Measurements from ENCODE around the gene WASHC4. TPM values are rescaled to one million over a fixed set of nuclear protein-coding genes. Genes with fewer than 3 reads are reported as not detected.

Gene WASHC4
- polyA plus RNA-seq, 4 donors, result 11.7 to 65.2 (median 13.7) TPM

DNA sequence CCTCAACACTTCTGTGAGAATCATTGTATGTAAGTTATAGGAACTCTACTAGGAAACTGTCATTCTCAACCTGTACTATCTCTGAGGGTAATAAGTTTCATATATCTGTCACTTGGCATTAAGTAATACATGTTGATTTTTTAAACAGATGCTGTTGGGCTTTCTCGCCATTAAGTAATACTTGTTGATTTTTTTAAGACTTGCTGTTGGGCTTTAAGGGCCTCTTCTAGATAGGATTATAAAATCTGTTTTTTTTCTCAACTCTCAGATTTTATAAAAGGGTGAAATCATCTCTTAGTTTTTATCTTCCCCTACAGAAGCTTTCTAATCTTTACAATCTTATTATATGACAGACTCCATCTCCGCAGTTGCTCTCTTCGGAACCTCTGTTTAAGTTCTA, 5.6 kb downstream of the WASHC4 start:
- Histone ChIP-seq H3K9me3 (ENCODE audit: control insufficient read depth in 2 of 2, insufficient read depth in 1 of 2, low read depth in 1 of 2, low read length in 1 of 2) (no peaks in the 10 kb centered on the region), H3K4me1 (ENCODE audit: control insufficient read depth in 3 of 3, insufficient read depth in 2 of 3, low read depth in 1 of 3, low read length in 2 of 3) (peaks cover 0 to 6% (median 2%) of the 10 kb centered on the region in 3 donors), H3K4me3 (ENCODE audit: low read depth in 1 of 3, low read length in 3 of 3) (no peak overlapping the region), H3K27ac (ENCODE audit: low read depth in 1 of 3, low read length in 2 of 3) (no peak overlapping the region), H3K36me3 (ENCODE audit: control insufficient read depth in 3 of 3, insufficient read depth in 2 of 3, low read depth in 1 of 3, low read length in 3 of 3) (peaks cover under 1 to 3% (median 2%) of the 10 kb centered on the region in 3 donors), H3K27me3 (ENCODE audit: control insufficient read depth in 3 of 3, insufficient read depth in 3 of 3, low read length in 3 of 3) (no peaks in the 10 kb centered on the region)
- no peak for DNase-seq
- no peak for FAIRE-seq
- 86 to 96% (median 93%) methylated on average over 3 of the region's 3 CpGs for WGBS, 3 donors

DNA sequence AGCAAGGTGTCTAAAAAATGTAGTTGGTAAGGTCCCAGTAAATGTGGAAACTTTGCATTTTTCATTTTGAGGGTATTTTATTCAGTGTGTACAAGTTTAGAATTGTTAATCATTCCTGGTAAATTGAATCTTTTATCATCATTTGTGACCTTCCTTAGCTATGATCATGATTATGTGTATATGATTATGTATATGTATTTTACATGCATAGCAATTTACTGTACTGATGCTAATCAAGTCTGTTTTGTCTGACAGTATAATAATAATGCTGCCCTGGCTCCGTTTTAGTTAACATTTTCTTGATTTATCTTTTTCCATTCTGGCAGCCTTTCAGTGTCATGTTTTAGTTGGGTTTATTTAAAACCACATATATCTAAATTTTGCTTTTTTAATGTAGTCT, 9.4 kb downstream of the WASHC4 start:
- Histone ChIP-seq H3K27ac (ENCODE audit: low read depth in 1 of 3, low read length in 2 of 3) (no peak overlapping the region), H3K4me1 (ENCODE audit: control insufficient read depth in 3 of 3, insufficient read depth in 2 of 3, low read depth in 1 of 3, low read length in 2 of 3) (peaks cover 0 to 2% (median 0%) of the 10 kb centered on the region in 3 donors), H3K36me3 (ENCODE audit: control insufficient read depth in 3 of 3, insufficient read depth in 2 of 3, low read depth in 1 of 3, low read length in 3 of 3) (peaks cover 4 to 11% (median 9%) of the 10 kb centered on the region in 3 donors), H3K27me3 (ENCODE audit: control insufficient read depth in 3 of 3, insufficient read depth in 3 of 3, low read length in 3 of 3) (no peaks in the 10 kb centered on the region), H3K4me3 (ENCODE audit: low read depth in 1 of 3, low read length in 3 of 3) (no peak overlapping the region), H3K9me3 (ENCODE audit: control insufficient read depth in 2 of 2, insufficient read depth in 1 of 2, low read depth in 1 of 2, low read length in 1 of 2) (no peaks in the 10 kb centered on the region)
- DNase-seq (no peak), FAIRE-seq (no peak)
- WGBS, 3 donors, result 81 to 89% (median 84%) methylated on average over 1 of the region's 1 CpG

DNA sequence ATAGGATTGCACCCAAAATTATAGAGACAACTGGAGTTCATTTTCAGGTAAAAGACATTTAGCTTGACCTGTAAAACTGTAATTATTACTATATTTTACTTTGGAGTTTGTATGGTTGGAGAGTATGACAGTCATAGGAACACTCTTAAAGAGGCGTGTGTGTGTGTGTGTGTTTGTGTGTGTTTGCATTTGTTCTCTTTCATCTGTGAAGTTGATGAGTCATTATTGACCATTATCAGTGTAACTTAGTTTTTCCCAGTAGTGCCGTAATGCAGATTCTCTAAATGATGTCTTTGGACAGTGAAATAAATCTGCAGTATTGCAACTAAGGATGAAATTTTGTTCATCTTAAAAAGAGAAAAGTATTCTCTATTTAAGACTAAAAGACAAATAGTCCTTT, 13.0 kb downstream of the WASHC4 start:
- FAIRE-seq (no peak), DNase-seq (no peak)
- H3K4me3 ChIP-seq (ENCODE audit: low read depth in 1 of 3, low read length in 3 of 3), result no peak overlapping the region
- H3K27ac ChIP-seq (ENCODE audit: low read depth in 1 of 3, low read length in 2 of 3), result no peak overlapping the region
- H3K36me3 ChIP-seq (ENCODE audit: control insufficient read depth in 3 of 3, insufficient read depth in 2 of 3, low read depth in 1 of 3, low read length in 3 of 3), result peaks cover 11 to 24% (median 17%) of the 10 kb centered on the region in 3 donors
- H3K4me1 ChIP-seq (ENCODE audit: control insufficient read depth in 3 of 3, insufficient read depth in 2 of 3, low read depth in 1 of 3, low read length in 2 of 3), result no peaks in the 10 kb centered on the region
- H3K9me3 ChIP-seq (ENCODE audit: control insufficient read depth in 2 of 2, insufficient read depth in 1 of 2, low read depth in 1 of 2, low read length in 1 of 2), result no peaks in the 10 kb centered on the region
- H3K27me3 ChIP-seq (ENCODE audit: control insufficient read depth in 3 of 3, insufficient read depth in 3 of 3, low read length in 3 of 3), result no peaks in the 10 kb centered on the region
- 80 to 89% (median 84%) methylated on average over 2 of the region's 2 CpGs for WGBS, 3 donors

DNA sequence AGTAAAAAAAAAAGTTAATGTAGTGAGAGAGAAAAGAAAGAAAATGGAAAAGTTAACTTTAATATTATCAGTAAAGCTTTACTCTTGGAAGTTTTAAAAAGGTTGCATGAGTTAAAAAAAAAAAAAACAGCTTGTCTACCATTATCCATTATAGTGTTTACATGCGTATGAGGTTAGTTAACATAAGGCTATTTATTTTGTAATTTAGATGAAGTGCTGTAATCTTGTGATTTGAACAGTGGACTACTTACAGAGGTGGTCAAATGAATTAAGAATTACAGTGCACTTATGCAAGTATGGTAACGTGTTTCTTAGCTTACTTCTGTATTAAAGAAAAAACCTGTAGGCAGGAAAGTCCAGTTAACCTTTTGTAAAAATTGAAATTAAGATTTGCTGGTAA, 30.7 kb downstream of the WASHC4 start:
- Histone ChIP-seq H3K9me3 (ENCODE audit: control insufficient read depth in 2 of 2, insufficient read depth in 1 of 2, low read depth in 1 of 2, low read length in 1 of 2) (no peaks in the 10 kb centered on the region), H3K27me3 (ENCODE audit: control insufficient read depth in 3 of 3, insufficient read depth in 3 of 3, low read length in 3 of 3) (no peaks in the 10 kb centered on the region), H3K27ac (ENCODE audit: low read depth in 1 of 3, low read length in 2 of 3) (no peak overlapping the region), H3K36me3 (ENCODE audit: control insufficient read depth in 3 of 3, insufficient read depth in 2 of 3, low read depth in 1 of 3, low read length in 3 of 3) (peaks cover 2 to 7% (median 4%) of the 10 kb centered on the region in 3 donors), H3K4me3 (ENCODE audit: low read depth in 1 of 3, low read length in 3 of 3) (no peak overlapping the region), H3K4me1 (ENCODE audit: control insufficient read depth in 3 of 3, insufficient read depth in 2 of 3, low read depth in 1 of 3, low read length in 2 of 3) (no peaks in the 10 kb centered on the region)
- no peak for FAIRE-seq
- DNase-seq, result no peak
- 85 to 94% (median 94%) methylated on average over 2 of the region's 2 CpGs for WGBS, 3 donors

DNA sequence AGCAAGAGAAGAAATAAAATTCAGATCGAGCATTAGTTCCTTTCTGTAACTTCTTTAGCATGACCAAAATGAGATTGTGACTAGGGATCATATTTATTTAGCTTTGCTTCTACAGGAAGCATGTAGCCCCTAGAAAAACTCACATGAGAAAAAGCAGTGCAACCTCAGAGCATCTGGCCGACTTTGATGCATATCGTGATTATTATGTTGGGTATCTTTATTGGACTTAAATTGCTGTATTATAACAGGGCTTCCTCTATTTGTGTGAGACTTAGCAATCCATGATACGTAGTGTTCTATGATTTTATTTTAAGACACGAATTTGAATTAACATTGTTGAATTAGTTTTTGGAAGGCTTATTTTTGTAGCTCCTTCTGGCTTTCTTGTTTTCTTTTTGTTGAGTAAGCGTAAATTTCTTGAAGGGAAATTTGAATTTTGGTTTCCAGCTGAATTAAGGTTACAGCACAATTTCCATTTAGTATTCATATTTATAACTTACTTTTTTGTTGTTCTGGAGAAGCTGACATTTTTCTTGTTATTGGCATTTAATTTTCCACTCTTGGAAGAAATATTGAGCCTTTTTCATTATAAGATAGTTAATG, 33.9 kb downstream of the WASHC4 start:
- WGBS, 3 donors, result 88 to 93% (median 90%) methylated on average over 6 of the region's 6 CpGs

DNA sequence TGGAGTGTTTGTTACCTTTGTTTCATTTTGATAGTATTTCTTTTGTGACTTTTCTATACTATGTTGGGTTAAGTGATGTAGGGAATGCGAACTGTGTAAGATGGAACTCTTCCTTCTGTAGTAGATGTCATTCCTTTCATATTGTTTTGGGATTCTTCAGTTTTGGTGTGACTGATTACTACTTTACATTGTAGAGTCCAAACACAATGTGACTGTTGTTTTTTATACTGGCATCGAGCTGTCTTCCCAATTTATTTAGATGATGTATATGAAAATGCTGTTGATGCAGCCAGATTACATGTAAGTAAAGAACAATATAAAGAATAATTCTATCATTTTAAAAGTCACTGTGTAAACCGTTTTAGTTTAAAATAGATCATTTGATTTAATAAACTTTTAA, 34.7 kb downstream of the WASHC4 start:
- 90 to 96% (median 95%) methylated on average over 3 of the region's 3 CpGs for WGBS, 3 donors
- FAIRE-seq, result no peak
- DNase-seq, result no peak
- Histone ChIP-seq H3K27me3 (ENCODE audit: control insufficient read depth in 3 of 3, insufficient read depth in 3 of 3, low read length in 3 of 3) (no peaks in the 10 kb centered on the region), H3K36me3 (ENCODE audit: control insufficient read depth in 3 of 3, insufficient read depth in 2 of 3, low read depth in 1 of 3, low read length in 3 of 3) (peaks cover 4 to 9% (median 6%) of the 10 kb centered on the region in 3 donors), H3K4me1 (ENCODE audit: control insufficient read depth in 3 of 3, insufficient read depth in 2 of 3, low read depth in 1 of 3, low read length in 2 of 3) (no peaks in the 10 kb centered on the region), H3K27ac (ENCODE audit: low read depth in 1 of 3, low read length in 2 of 3) (no peak overlapping the region), H3K9me3 (ENCODE audit: control insufficient read depth in 2 of 2, insufficient read depth in 1 of 2, low read depth in 1 of 2, low read length in 1 of 2) (no peaks in the 10 kb centered on the region), H3K4me3 (ENCODE audit: low read depth in 1 of 3, low read length in 3 of 3) (no peak overlapping the region)

More for the DNA sequence above, 33.9 kb downstream of the WASHC4 start:
- Histone ChIP-seq H3K4me1 (ENCODE audit: control insufficient read depth in 3 of 3, insufficient read depth in 2 of 3, low read depth in 1 of 3, low read length in 2 of 3) (no peaks in the 10 kb centered on the region), H3K9me3 (ENCODE audit: control insufficient read depth in 2 of 2, insufficient read depth in 1 of 2, low read depth in 1 of 2, low read length in 1 of 2) (no peaks in the 10 kb centered on the region), H3K27me3 (ENCODE audit: control insufficient read depth in 3 of 3, insufficient read depth in 3 of 3, low read length in 3 of 3) (no peaks in the 10 kb centered on the region), H3K4me3 (ENCODE audit: low read depth in 1 of 3, low read length in 3 of 3) (no peak overlapping the region), H3K27ac (ENCODE audit: low read depth in 1 of 3, low read length in 2 of 3) (no peak overlapping the region), H3K36me3 (ENCODE audit: control insufficient read depth in 3 of 3, insufficient read depth in 2 of 3, low read depth in 1 of 3, low read length in 3 of 3) (peaks cover 2 to 7% (median 4%) of the 10 kb centered on the region in 3 donors)
- FAIRE-seq, result no peak
- DNase-seq, result no peak

DNA sequence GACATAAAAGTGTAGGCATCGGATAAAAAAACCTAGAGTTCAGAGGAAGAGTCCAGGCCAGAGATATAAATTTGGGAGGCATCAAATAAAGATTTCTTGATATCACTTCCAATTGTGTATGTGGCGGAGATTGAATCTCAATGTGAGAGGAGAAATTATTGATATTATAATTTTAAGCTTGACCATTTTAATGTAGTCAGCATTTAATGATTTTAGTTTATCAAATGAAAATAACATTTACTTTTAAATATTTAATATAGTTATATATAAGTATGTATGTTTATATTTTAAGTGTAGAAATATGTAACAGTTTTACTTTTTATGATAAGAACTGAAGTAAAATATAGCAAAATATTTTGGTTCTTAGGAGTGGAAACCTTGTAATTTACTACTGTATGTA, 48.7 kb downstream of the WASHC4 start:
- FAIRE-seq (peak; percentile 90), DNase-seq (no peak)
- H3K27ac ChIP-seq (ENCODE audit: low read depth in 1 of 3, low read length in 2 of 3), result no peak overlapping the region
- H3K36me3 ChIP-seq (ENCODE audit: control insufficient read depth in 3 of 3, insufficient read depth in 2 of 3, low read depth in 1 of 3, low read length in 3 of 3), result peaks cover 2 to 14% (median 12%) of the 10 kb centered on the region in 3 donors
- 95 to 100% (median 99%) methylated on average over 2 of the region's 2 CpGs for WGBS, 3 donors
- no peaks in the 10 kb centered on the region for H3K4me1 ChIP-seq (ENCODE audit: control insufficient read depth in 3 of 3, insufficient read depth in 2 of 3, low read depth in 1 of 3, low read length in 2 of 3)
- H3K27me3 ChIP-seq (ENCODE audit: control insufficient read depth in 3 of 3, insufficient read depth in 3 of 3, low read length in 3 of 3), result no peaks in the 10 kb centered on the region
- no peaks in the 10 kb centered on the region for H3K9me3 ChIP-seq (ENCODE audit: control insufficient read depth in 2 of 2, insufficient read depth in 1 of 2, low read depth in 1 of 2, low read length in 1 of 2)
- H3K4me3 ChIP-seq (ENCODE audit: low read depth in 1 of 3, low read length in 3 of 3), result no peak overlapping the region

DNA sequence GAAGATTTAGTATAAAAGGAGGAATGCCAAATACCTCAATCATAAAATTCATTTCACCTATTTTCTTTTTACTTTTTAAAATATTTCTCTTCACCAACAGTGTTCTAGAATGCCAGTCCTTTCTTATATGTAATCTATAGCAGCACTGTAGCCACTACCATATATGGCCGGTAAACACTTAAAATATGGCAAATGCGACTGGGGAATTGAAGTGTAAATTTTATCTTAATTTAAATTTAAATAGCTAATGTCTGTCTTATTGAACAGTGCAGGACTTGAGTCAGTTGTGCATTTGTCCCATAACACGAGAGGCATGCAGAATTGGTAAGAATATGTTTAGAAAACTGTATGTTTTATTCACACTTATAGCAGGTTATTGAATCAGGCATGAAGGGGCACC, 50.1 kb downstream of the WASHC4 start:
- H3K27me3 ChIP-seq (ENCODE audit: control insufficient read depth in 3 of 3, insufficient read depth in 3 of 3, low read length in 3 of 3), result no peaks in the 10 kb centered on the region
- peaks cover 2 to 16% (median 14%) of the 10 kb centered on the region in 3 donors for H3K36me3 ChIP-seq (ENCODE audit: control insufficient read depth in 3 of 3, insufficient read depth in 2 of 3, low read depth in 1 of 3, low read length in 3 of 3)
- no peak overlapping the region for H3K4me3 ChIP-seq (ENCODE audit: low read depth in 1 of 3, low read length in 3 of 3)
- H3K4me1 ChIP-seq (ENCODE audit: control insufficient read depth in 3 of 3, insufficient read depth in 2 of 3, low read depth in 1 of 3, low read length in 2 of 3), result no peaks in the 10 kb centered on the region
- H3K27ac ChIP-seq (ENCODE audit: low read depth in 1 of 3, low read length in 2 of 3), result no peak overlapping the region
- H3K9me3 ChIP-seq (ENCODE audit: control insufficient read depth in 2 of 2, insufficient read depth in 1 of 2, low read depth in 1 of 2, low read length in 1 of 2), result no peaks in the 10 kb centered on the region
- DNase-seq (no peak), FAIRE-seq (no peak)
- 92 to 97% (median 94%) methylated on average over 3 of the region's 3 CpGs for WGBS, 3 donors

DNA sequence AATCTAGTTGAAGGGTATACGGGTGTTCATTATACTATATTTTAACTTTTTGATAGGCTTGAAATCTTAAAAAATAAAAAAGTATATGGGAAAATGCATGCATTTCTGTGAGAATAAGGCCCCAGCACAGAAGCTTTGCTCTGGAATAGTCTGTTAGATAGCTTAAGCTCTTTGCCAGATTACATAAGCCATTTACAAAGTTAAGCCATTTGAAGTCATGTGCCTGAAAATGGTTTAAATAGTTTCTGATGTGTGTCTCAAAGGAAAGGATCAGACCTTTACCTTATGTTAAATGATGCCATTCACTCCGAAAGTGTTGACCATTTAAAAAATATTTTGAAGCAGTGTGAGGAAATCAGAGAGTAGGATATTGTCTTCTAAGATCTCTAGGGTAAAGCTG, 51.3 kb downstream of the WASHC4 start:
- no peak for DNase-seq
- Histone ChIP-seq H3K27ac (ENCODE audit: low read depth in 1 of 3, low read length in 2 of 3) (no peak overlapping the region), H3K36me3 (ENCODE audit: control insufficient read depth in 3 of 3, insufficient read depth in 2 of 3, low read depth in 1 of 3, low read length in 3 of 3) (peaks cover 3 to 21% (median 16%) of the 10 kb centered on the region in 3 donors), H3K9me3 (ENCODE audit: control insufficient read depth in 2 of 2, insufficient read depth in 1 of 2, low read depth in 1 of 2, low read length in 1 of 2) (no peaks in the 10 kb centered on the region), H3K4me1 (ENCODE audit: control insufficient read depth in 3 of 3, insufficient read depth in 2 of 3, low read depth in 1 of 3, low read length in 2 of 3) (no peaks in the 10 kb centered on the region), H3K27me3 (ENCODE audit: control insufficient read depth in 3 of 3, insufficient read depth in 3 of 3, low read length in 3 of 3) (no peaks in the 10 kb centered on the region), H3K4me3 (ENCODE audit: low read depth in 1 of 3, low read length in 3 of 3) (no peak overlapping the region)
- FAIRE-seq, result no peak
- WGBS, 3 donors, result 93 to 97% (median 95%) methylated on average over 2 of the region's 2 CpGs

All from small intestine (tissue), 7 donors.